GM19468 (cell line): Measurements from ENCODE around the gene CYFIP2.

ENCODE experiments used
- ATAC-seq: cut with Tn5 transposase; IDR thresholded peaks from one replicate; pipeline ENCODE4 v1.9.1; 2021; ENCODE audit warnings: mild to moderate bottlenecking, moderate library complexity, moderate number of reproducible peaks; ENCODE audit not compliant: unreplicated experiment; ENCODE audit errors: extremely low read depth

Gene CYFIP2

DNA sequence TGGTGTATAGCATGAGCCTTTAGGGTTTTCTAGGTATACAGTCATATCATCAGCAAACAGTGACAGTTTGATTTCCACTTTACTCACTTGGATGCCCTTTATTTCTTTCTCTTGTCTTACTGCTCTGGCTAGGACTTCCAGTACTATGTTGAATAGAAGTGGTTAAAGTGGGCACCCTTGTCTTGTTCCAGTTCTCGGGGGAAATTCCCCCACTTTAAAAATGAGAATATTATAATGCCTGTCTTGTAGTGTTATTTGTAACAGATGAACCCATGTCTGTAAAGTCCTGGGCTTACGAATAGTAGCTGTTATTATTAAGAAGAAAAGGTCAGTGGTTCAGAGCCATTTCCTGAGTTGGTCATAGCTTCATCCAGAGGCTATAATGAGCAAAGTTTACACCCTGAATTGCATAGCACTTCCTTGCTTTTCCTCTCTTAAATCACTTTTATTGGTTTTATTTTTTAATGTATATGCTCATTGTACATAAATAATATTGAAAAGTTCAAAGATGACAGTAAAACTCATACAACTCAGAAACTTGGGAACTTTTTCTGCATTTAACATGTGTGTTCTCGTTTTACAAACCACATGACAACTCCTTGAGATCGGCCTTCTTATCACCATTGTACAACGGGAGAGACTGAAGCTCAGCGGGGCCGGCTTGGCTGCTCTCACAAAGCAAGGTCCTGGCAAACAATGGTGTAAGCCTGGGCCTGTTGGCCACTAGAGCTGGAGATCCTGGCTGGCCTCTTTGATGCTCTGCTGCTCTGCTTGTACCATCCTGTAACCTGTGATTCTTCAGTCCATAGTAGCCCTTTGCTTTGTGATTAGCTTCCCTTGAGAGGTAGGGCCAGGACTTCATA, 85.2 kb downstream of the CYFIP2 start:
- ATAC-seq: no peak

DNA sequence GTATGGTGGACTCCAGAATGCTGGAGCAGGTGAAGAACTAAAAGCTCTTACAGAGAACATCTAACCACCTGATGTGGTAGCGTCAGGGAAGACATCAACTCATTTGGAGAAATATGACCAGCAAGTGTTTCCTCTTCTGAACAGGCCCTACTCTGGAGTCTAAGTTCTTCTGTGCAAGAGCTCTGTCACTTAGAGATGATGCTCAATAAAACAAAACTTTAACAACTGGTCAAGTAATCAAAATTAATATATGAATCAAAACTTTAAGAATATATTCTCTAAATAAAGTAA, 85.8 kb downstream of the CYFIP2 start:
- no peak for ATAC-seq

- ATAC-seq: no peak
These were observed 86.9 kb downstream of the CYFIP2 start for GRCh38 chr5:157352756-157353340.

GRCh38 chr5:157354800-157355199, 88.9 kb downstream of the CYFIP2 start:
- no peak for ATAC-seq

GRCh38 chr5:157356576-157356975, 90.7 kb downstream of the CYFIP2 start:
- ATAC-seq: no peak

GRCh38 chr5:157357823-157358222, 91.9 kb downstream of the CYFIP2 start:
- ATAC-seq: no peak

DNA sequence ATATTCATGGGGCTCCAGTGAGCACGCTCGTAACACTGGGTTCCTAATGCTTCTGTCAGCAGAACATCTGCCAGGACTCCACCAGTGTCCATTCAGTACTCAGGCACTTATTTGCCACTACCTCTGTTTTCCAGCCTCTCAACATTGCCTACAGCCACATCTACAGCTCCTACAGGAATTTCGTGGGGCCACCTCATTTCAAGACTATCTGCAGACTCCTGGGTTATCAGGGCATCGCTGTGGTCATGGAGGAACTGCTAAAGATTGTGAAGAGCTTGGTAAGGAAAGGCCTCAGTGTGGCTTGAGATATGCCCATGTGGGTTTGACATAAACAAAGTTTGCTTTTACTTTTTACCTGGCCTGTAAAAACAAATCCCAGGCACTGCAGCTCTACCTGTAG, 92.9 kb downstream of the CYFIP2 start:
- no peak for ATAC-seq

DNA sequence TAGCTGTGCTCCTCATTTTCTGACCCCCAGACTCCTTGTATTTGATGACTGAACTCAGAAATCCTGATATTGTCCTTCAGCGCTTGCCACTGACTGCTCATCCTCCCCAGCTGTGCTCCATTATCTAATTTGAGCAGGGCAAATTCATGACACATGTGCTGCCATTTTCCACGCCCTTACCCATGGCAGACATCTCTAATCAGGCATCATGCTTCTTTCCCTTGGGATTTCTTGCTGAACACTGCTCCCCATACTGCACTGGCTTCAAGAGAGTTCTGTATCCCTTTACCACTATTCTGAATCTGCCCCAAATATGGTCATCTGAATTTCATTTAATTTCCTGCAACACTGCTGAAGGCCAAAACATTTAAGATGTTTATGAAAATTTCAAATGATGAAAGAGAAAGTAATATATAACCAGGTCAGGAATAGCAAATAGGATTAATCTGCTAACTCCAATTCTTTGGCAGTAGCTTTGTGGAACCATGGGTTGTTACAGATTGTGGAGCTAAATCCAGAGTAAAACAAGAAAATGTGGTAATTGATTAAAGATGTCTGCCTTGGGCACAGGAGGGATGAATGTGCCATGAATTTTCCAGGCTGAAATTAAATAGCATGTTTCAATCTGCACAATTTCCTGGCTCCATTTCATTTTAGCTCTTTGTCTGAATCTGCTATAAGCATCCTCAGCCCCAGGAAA, 93.6 kb downstream of the CYFIP2 start:
- no peak for ATAC-seq

- no peak for ATAC-seq
These were observed 96.1 kb downstream of the CYFIP2 start for GRCh38 chr5:157362012-157362411.

GRCh38 chr5:157362502-157362901, 96.6 kb downstream of the CYFIP2 start:
- ATAC-seq: no peak

DNA sequence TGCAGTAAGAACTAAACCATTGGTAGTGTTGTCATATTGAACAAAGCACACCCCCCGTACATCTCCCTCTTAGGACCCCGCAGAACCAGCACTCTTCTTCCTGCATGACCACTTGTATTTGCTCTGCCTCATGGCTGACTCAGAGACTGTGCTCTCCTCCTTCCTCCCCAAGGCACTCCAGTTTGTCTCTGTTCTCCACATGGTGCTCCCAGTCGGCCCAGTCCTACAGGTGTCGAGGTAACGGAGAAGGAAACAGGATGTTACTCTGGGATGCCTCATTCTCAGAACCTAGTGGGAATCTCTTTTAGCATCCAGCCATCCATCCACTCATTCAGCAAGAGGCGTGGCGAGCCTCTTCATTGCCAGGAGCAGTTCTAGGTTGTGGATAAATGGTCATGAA, 97.1 kb downstream of the CYFIP2 start:
- no peak for ATAC-seq

DNA sequence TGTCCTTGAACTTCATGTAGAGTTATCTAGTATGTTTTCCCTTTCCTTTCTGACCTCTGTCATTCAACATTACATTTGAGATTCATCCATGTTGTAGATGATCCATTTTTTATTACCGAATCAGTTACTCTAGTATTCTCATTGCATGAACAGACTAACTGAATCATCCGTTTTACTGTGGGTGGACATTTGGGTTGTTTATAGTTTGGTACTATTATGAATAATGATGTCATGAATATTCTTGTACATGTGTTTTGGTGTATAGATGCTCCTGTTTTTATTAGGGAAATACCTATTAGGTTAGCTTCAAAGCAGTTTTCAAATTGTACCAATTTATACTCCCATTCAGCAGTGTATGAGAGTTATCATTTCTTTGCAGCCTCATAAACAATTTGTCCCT, 99.8 kb downstream of the CYFIP2 start:
- ATAC-seq: no peak

GRCh38 chr5:157366741-157367674, 101.1 kb downstream of the CYFIP2 start:
- no peak for ATAC-seq

- ATAC-seq: no peak
These were observed 103.6 kb downstream of the CYFIP2 start for GRCh38 chr5:157369507-157369906.

GRCh38 chr5:157370967-157371366, 105.0 kb downstream of the CYFIP2 start:
- no peak for ATAC-seq

DNA sequence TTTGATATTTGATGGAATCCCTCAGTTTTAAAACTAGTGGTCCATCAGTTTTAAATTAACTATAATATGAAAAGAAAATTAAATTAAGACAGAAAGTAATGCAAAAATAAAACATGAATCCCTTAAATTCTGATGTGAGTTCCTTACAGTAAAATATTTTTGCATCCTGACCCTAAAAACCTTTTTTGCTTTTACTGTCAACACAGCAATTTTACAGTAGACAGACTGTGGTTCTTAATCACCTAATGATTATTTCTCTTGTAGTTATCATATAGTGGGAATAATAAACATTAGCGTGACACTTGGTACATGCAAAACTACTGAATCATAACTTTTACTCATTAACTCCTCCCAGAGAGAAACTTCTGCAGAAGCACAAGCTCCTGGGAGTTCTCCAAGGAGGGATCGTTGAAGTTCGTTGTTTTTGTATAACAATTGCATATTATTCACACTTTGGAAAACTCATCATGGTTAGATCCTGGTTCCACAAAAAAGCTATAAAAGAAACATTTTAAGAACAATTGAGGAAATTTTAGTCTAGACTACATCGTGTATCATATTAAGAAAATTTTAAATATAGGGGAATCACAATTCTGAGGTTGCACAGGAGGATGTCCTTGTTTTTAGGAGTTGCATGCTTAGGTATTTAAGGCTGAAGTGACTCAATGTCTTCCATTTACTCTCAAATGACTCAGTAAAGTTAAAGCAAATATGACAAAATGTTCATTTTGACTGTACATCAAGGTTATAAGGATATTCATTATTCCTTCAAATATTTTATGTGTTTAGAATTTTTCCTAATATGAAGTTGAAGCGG, 105.9 kb downstream of the CYFIP2 start:
- ATAC-seq: no peak

GRCh38 chr5:157372472-157372822, 106.5 kb downstream of the CYFIP2 start:
- ATAC-seq: no peak

DNA sequence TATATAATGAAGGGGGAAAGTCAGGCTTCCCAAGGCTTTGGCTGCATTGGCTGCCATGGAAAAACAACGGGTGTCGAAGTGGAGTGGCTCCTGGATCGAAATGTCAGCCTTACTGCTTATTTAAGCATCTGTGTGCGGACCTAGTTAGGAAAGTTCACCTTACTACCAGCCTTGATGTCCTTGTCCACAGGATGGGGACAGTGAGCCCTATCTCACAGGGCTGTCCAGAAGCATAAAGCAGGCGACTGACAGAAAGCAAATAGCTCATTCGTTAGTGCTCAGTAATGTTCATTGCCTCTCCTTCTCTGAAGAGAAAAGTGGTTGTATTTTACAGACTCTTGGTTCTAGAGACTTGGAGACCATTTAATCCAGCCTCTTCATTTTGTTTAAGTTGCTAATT, 112.6 kb downstream of the CYFIP2 start:
- ATAC-seq: no peak

DNA sequence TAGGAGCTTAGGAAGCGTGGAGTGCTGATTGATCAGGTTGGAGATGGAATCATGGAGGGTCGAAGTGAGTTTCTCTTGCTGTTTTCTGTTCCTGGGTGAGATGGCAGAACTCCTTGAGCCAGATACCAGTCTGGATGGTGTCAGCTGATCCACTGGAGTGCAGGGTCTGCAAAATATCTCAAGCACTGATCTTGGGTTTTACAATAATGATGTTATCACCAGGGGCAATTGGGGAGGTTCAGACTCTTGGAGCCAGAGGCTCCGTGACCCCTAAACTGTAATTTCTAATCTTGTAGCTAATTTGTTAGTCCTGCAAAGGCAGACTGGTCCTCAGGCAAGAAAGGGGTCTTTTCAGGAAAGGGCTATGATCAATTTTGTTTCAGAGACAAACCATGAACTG, 114.1 kb downstream of the CYFIP2 start:
- no peak for ATAC-seq

DNA sequence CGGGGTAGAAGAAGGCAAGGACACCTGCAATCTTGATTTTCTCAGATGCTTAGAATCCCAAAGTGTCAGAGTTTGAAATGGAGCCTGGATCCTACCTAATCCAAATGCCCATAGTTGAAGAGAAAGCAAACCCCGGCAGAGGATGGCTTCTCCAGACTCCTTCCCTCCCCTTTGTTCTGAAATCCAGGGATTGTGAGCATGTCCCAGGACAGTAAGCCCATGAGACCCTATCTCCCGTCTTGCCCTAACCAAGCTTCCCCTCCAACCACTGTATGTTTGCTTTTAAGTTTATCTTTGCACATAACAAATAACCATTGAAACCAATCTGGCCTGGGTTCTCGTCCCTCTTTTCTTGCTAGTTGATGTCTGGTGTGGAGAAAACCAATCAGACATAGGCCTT, 115.8 kb downstream of the CYFIP2 start:
- no peak for ATAC-seq
